GM21576 (cell line): ENCODE measurements around the gene PURA.

Source experiments
- ATAC-seq: cut with Tn5 transposase; IDR thresholded peaks from one replicate; pipeline ENCODE4 v1.9.1; 2021; ENCODE audit warnings: mild to moderate bottlenecking, moderate library complexity; ENCODE audit not compliant: unreplicated experiment

Gene PURA

GRCh38 chr5:140113699-140114263, at the start of gene PURA:
Gene PURA, plus strand, starts transcription at chr5:140114109. Its CDS starts 73 bp downstream, at chr5:140114182.
- peak; percentile 88 for ATAC-seq

GRCh38 chr5:140072812-140073211, 41.1 kb upstream of the PURA start:
- ATAC-seq, result no peak

- no peak for ATAC-seq
Observed at GRCh38 chr5:140073296-140073695, 40.6 kb upstream of the PURA start.

- ATAC-seq, result no peak
Observed at GRCh38 chr5:140075371-140075770, 38.5 kb upstream of the PURA start.

GRCh38 chr5:140076142-140076541, 37.8 kb upstream of the PURA start:
- ATAC-seq, result no peak

- no peak for ATAC-seq
Observed at GRCh38 chr5:140076788-140077187, 37.1 kb upstream of the PURA start.

GRCh38 chr5:140083120-140083519, 30.8 kb upstream of the PURA start:
- no peak for ATAC-seq

GRCh38 chr5:140083650-140084049, 30.3 kb upstream of the PURA start:
- no peak for ATAC-seq

- no peak for ATAC-seq
Observed at GRCh38 chr5:140084541-140084940, 29.4 kb upstream of the PURA start.

- ATAC-seq, result no peak
Observed at GRCh38 chr5:140090251-140090650, 23.7 kb upstream of the PURA start.

- no peak for ATAC-seq
Observed at GRCh38 chr5:140093179-140093578, 20.7 kb upstream of the PURA start.

GRCh38 chr5:140093866-140094265, 20.0 kb upstream of the PURA start:
- ATAC-seq, result no peak

GRCh38 chr5:140094889-140095288, 19.0 kb upstream of the PURA start:
- no peak for ATAC-seq

- no peak for ATAC-seq
Observed at GRCh38 chr5:140101179-140101578, 12.7 kb upstream of the PURA start.

- ATAC-seq, result no peak
Observed at GRCh38 chr5:140103154-140103553, 10.8 kb upstream of the PURA start.

- no peak for ATAC-seq
Observed at GRCh38 chr5:140104100-140104499, 9.8 kb upstream of the PURA start.

- no peak for ATAC-seq
Observed at GRCh38 chr5:140106101-140106500, 7.8 kb upstream of the PURA start.

GRCh38 chr5:140106805-140107311, 7.1 kb upstream of the PURA start:
- ATAC-seq, result no peak

GRCh38 chr5:140107312-140108092, 6.4 kb upstream of the PURA start:
- ATAC-seq, result peak; percentile 80

GRCh38 chr5:140108093-140109017, 5.6 kb upstream of the PURA start:
- ATAC-seq, result no peak

GRCh38 chr5:140109018-140109758, 4.7 kb upstream of the PURA start:
- no peak for ATAC-seq
